ENCODE data around the gene HES4.

The HES4 gene

GRCh38 chr1:1041873-1042272 is 42.0 kb upstream of the HES4 start:
- Histone ChIP-seq H3K9ac (ENCODE audit: low read length) (no peak overlapping the region), H3K9me3 (ENCODE audit: control insufficient read depth, insufficient read depth, low read depth, low read length) (no peaks in the 10 kb centered on the region), H3K27me3 (ENCODE audit: control insufficient read depth, insufficient read depth, low read length) (peaks cover 37% of the 10 kb centered on the region), H3K4me3 (ENCODE audit: low read depth, low read length) (no peak overlapping the region), H3K27ac (ENCODE audit: low read depth, low read length) (no peak overlapping the region), H3K36me3 (ENCODE audit: control insufficient read depth, insufficient read depth, low read length) (peaks cover 52% of the 10 kb centered on the region), H3K4me1 (ENCODE audit: control insufficient read depth, insufficient read depth, low read length) (peaks cover 17% of the 10 kb centered on the region)

GRCh38 chr1:1041092-1041523 is 41.2 kb upstream of the HES4 start:
- H3K36me3 ChIP-seq (ENCODE audit: control insufficient read depth, insufficient read depth, low read length) = peaks cover 48% of the 10 kb centered on the region
- no peak overlapping the region for H3K27ac ChIP-seq (ENCODE audit: low read depth, low read length)
- H3K4me3 ChIP-seq (ENCODE audit: low read depth, low read length) = peak overlapping the region; percentile 56
- no peak overlapping the region for H3K9ac ChIP-seq (ENCODE audit: low read length)
- no peaks in the 10 kb centered on the region for H3K9me3 ChIP-seq (ENCODE audit: control insufficient read depth, insufficient read depth, low read depth, low read length)
- H3K27me3 ChIP-seq (ENCODE audit: control insufficient read depth, insufficient read depth, low read length) = peaks cover 43% of the 10 kb centered on the region
- peaks cover 17% of the 10 kb centered on the region for H3K4me1 ChIP-seq (ENCODE audit: control insufficient read depth, insufficient read depth, low read length)

GRCh38 chr1:1040004-1040991 is 40.4 kb upstream of the HES4 start:
- H3K9ac ChIP-seq (ENCODE audit: low read length) = peak overlapping the region; percentile 39
- H3K9me3 ChIP-seq (ENCODE audit: control insufficient read depth, insufficient read depth, low read depth, low read length) = no peaks in the 10 kb centered on the region
- peaks cover 51% of the 10 kb centered on the region for H3K27me3 ChIP-seq (ENCODE audit: control insufficient read depth, insufficient read depth, low read length)
- peaks cover 47% of the 10 kb centered on the region for H3K36me3 ChIP-seq (ENCODE audit: control insufficient read depth, insufficient read depth, low read length)
- peak overlapping the region; percentile 65 for H3K4me3 ChIP-seq (ENCODE audit: low read depth, low read length)
- H3K27ac ChIP-seq (ENCODE audit: low read depth, low read length) = no peak overlapping the region
- H3K4me1 ChIP-seq (ENCODE audit: control insufficient read depth, insufficient read depth, low read length) = peaks cover 17% of the 10 kb centered on the region

GRCh38 chr1:1039145-1039910 is 39.4 kb upstream of the HES4 start:
- peak overlapping the region; percentile 39 for H3K9ac ChIP-seq (ENCODE audit: low read length)
- peaks cover 21% of the 10 kb centered on the region for H3K4me1 ChIP-seq (ENCODE audit: control insufficient read depth, insufficient read depth, low read length)
- peak overlapping the region; percentile 65 for H3K4me3 ChIP-seq (ENCODE audit: low read depth, low read length)
- no peak overlapping the region for H3K27ac ChIP-seq (ENCODE audit: low read depth, low read length)
- H3K36me3 ChIP-seq (ENCODE audit: control insufficient read depth, insufficient read depth, low read length) = peaks cover 38% of the 10 kb centered on the region
- H3K27me3 ChIP-seq (ENCODE audit: control insufficient read depth, insufficient read depth, low read length) = peaks cover 58% of the 10 kb centered on the region
- no peaks in the 10 kb centered on the region for H3K9me3 ChIP-seq (ENCODE audit: control insufficient read depth, insufficient read depth, low read depth, low read length)

- Histone ChIP-seq H3K9me3 (ENCODE audit: control insufficient read depth, insufficient read depth, low read depth, low read length) (no peaks in the 10 kb centered on the region), H3K36me3 (ENCODE audit: control insufficient read depth, insufficient read depth, low read length) (peaks cover 32% of the 10 kb centered on the region), H3K27me3 (ENCODE audit: control insufficient read depth, insufficient read depth, low read length) (peaks cover 65% of the 10 kb centered on the region)
Observed at GRCh38 chr1:1038694-1039093, 38.8 kb upstream of the HES4 start.

GRCh38 chr1:1037366-1038327 is 37.8 kb upstream of the HES4 start:
- Histone ChIP-seq H3K4me1 (ENCODE audit: control insufficient read depth, insufficient read depth, low read length) (peaks cover 25% of the 10 kb centered on the region), H3K27ac (ENCODE audit: low read depth, low read length) (no peak overlapping the region), H3K9ac (ENCODE audit: low read length) (no peak overlapping the region), H3K4me3 (ENCODE audit: low read depth, low read length) (no peak overlapping the region), H3K27me3 (ENCODE audit: control insufficient read depth, insufficient read depth, low read length) (peaks cover 65% of the 10 kb centered on the region), H3K9me3 (ENCODE audit: control insufficient read depth, insufficient read depth, low read depth, low read length) (no peaks in the 10 kb centered on the region), H3K36me3 (ENCODE audit: control insufficient read depth, insufficient read depth, low read length) (peaks cover 22% of the 10 kb centered on the region)

More at GRCh38 chr1:1038694-1039093, 38.8 kb upstream of the HES4 start:
- Histone ChIP-seq H3K27ac (ENCODE audit: low read depth, low read length) (no peak overlapping the region), H3K4me3 (ENCODE audit: low read depth, low read length) (no peak overlapping the region), H3K9ac (ENCODE audit: low read length) (no peak overlapping the region), H3K4me1 (ENCODE audit: control insufficient read depth, insufficient read depth, low read length) (peaks cover 23% of the 10 kb centered on the region)

- Histone ChIP-seq H3K4me3 (ENCODE audit: low read depth, low read length) (no peak overlapping the region), H3K27ac (ENCODE audit: low read depth, low read length) (no peak overlapping the region), H3K9me3 (ENCODE audit: control insufficient read depth, insufficient read depth, low read depth, low read length) (no peaks in the 10 kb centered on the region), H3K9ac (ENCODE audit: low read length) (no peak overlapping the region), H3K27me3 (ENCODE audit: control insufficient read depth, insufficient read depth, low read length) (peaks cover 66% of the 10 kb centered on the region), H3K4me1 (ENCODE audit: control insufficient read depth, insufficient read depth, low read length) (peaks cover 43% of the 10 kb centered on the region), H3K36me3 (ENCODE audit: control insufficient read depth, insufficient read depth, low read length) (peaks cover 14% of the 10 kb centered on the region)
Observed at GRCh38 chr1:1035291-1035943, 35.5 kb upstream of the HES4 start.

- peaks cover 14% of the 10 kb centered on the region for H3K36me3 ChIP-seq (ENCODE audit: control insufficient read depth, insufficient read depth, low read length)
- H3K4me1 ChIP-seq (ENCODE audit: control insufficient read depth, insufficient read depth, low read length) = peaks cover 33% of the 10 kb centered on the region
- H3K4me3 ChIP-seq (ENCODE audit: low read depth, low read length) = peak overlapping the region; percentile 58
- no peak overlapping the region for H3K27ac ChIP-seq (ENCODE audit: low read depth, low read length)
- H3K9me3 ChIP-seq (ENCODE audit: control insufficient read depth, insufficient read depth, low read depth, low read length) = no peaks in the 10 kb centered on the region
- peak overlapping the region; percentile 52 for H3K9ac ChIP-seq (ENCODE audit: low read length)
- H3K27me3 ChIP-seq (ENCODE audit: control insufficient read depth, insufficient read depth, low read length) = peaks cover 56% of the 10 kb centered on the region
Observed at GRCh38 chr1:1034439-1034781, 34.5 kb upstream of the HES4 start.

- H3K9me3 ChIP-seq (ENCODE audit: control insufficient read depth, insufficient read depth, low read depth, low read length) = no peaks in the 10 kb centered on the region
- H3K4me3 ChIP-seq (ENCODE audit: low read depth, low read length) = peak overlapping the region; percentile 58
- H3K4me1 ChIP-seq (ENCODE audit: control insufficient read depth, insufficient read depth, low read length) = peaks cover 27% of the 10 kb centered on the region
- no peak overlapping the region for H3K27ac ChIP-seq (ENCODE audit: low read depth, low read length)
- H3K9ac ChIP-seq (ENCODE audit: low read length) = peak overlapping the region; percentile 52
- peaks cover 50% of the 10 kb centered on the region for H3K27me3 ChIP-seq (ENCODE audit: control insufficient read depth, insufficient read depth, low read length)
- H3K36me3 ChIP-seq (ENCODE audit: control insufficient read depth, insufficient read depth, low read length) = peaks cover 14% of the 10 kb centered on the region
Observed at GRCh38 chr1:1033731-1034438, 34.0 kb upstream of the HES4 start.
